ENCODE results near the gene ELMO1.

The ELMO1 gene

GRCh38 chr7:36937754-36938563 lies 510.7 kb downstream of the ELMO1 start:
- peak; percentile 74 for DNase-seq

DNA sequence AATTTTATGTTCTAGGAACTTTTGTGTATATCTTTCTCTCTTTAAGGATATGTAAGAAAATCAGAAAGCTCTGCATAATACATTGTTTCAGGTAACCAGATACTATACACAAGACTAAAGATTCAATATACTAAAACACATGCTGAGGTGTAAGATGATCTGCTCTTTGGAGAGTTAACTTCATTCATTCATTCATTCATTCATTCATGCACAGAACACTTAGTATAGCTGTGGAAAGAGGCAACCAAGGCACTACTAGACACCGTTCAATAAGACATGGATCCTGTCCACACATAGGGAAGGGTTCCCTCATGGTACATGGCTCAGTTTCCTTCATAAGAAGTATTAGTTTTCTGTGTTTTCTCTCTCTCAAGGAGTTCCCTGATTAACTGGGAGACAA lies 516.8 kb downstream of the ELMO1 start:
- DNase-seq = no peak

- peak; percentile 97 for DNase-seq
Observed at GRCh38 chr7:36929791-36930190, 518.9 kb downstream of the ELMO1 start.

GRCh38 chr7:36928718-36929117 lies 519.9 kb downstream of the ELMO1 start:
- DNase-seq = no peak

- no peak for DNase-seq
Observed at GRCh38 chr7:36928311-36928710, 520.4 kb downstream of the ELMO1 start.

DNA sequence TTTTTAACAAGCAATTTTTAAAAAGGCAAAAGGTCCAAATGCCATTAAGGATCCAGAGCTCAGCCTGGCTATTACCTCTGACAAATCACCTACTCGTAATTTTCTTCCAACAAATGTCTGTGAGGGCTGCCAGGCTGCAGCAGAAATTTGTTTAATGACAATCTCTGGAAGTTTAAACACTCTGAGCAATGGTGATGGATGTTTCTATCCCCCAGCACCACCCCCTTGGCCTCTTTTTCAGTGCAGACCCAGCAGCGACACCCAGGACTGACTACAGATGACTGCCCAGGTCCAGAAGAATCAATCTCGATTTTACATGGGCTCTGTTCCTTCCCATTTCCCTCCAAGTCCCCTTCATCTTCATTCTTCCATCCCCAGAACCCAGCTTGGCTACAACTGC lies 523.0 kb downstream of the ELMO1 start:
- DNase-seq = peak; percentile 41

- no peak for DNase-seq
Observed at GRCh38 chr7:36925207-36925606, 523.5 kb downstream of the ELMO1 start.

DNA sequence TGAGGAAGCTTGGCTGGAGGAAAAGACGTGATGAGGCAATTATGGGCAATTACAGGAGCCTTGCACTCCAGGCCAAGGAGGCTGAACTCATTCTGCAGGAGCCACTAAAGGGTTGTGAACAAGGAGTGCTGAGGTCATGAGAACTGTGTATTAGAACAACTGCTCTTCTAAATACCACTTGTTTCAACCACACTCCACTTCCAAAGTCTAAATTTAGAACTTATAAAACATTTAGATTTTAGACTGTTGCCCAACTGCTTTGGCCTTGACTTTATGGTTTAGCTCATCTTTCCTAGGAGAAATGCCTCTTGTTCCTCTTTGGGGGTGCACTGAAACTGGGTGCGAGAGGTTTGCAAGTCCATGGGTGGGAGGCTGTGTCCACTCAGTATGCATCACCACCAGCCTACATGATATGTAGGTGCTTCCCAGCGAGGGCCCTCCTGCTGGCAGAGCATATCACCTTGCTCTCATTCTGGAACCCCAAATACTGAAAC lies 524.7 kb downstream of the ELMO1 start:
- peak; percentile 71 for DNase-seq

DNA sequence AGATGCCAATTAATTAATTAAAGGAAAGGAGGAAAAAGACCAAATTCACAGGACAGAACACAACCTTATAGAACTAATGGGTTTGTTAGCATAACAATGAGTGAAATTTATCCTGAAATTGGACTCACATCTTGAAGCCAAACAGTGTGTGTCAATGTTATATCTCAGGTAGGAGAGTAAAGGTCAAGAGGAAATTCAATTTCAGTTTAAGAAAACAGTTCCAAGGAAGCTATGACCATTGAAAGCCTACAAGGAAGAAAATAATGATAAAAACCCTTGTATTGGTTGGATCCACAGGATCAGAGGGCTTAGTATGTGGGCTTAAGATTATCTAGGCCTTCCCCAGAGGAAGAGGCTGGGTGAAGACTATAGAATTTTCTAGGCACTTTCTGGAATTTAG lies 525.5 kb downstream of the ELMO1 start:
- DNase-seq = no peak

DNA sequence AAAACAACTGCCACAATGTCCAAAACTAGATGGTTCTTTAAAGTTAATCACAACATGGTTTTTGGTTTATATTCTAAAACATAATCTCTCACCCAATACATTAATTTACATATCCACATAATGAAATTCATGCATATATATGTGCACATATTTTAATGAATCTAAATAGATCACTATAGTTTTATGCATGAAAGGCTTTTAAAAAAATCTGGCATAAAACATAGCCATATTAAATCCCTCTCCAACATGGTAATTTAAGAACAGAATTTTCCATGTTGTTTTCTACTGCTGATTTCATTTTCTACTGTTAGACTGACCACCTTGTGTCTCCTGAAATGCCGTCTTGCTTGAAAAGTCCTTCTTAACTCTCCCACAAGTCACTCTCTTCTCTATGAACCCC lies 528.2 kb downstream of the ELMO1 start:
- no peak for DNase-seq

DNA sequence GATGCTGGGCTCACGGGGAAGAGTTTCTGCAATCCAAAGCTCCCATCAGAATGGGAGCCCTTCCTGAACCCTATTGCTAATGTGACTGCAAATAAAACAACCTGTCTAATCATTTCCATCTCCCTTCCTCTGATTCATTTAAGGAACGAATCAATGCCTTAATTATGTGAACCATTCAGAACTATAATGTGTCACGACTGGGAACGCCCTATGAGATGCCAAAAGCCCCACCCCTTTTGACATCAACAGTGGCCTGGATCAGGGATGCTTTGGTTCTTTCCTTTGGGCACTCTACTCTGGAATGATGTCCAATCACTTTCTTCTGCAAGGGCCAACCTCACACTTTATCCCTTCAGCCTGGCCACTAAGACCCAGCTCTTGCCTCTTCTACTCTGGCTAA lies 528.9 kb downstream of the ELMO1 start:
- DNase-seq = peak; percentile 42

GRCh38 chr7:36918591-36918990 lies 530.1 kb downstream of the ELMO1 start:
- no peak for DNase-seq

- DNase-seq = peak; percentile 90
Observed at GRCh38 chr7:36916619-36917018, 532.0 kb downstream of the ELMO1 start.

DNA sequence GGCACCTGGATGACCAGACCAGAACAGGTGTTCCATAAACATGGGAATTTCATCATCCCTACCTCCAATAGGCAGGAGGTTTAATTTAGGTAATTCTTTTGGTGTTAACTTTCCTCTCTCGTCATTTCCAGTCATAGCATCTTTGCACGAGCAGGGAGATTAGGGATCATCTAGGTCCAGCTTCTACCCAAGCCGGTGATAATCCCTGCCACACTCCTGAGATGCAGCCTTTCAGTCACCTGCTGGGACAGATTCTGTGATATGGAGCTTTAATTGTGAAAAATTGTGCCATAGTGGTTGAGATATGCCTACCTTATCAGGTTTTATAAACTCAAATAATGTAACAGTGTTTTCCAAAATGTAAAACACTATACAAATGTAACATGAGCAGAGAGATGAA lies 532.5 kb downstream of the ELMO1 start:
- DNase-seq = peak; percentile 55

DNA sequence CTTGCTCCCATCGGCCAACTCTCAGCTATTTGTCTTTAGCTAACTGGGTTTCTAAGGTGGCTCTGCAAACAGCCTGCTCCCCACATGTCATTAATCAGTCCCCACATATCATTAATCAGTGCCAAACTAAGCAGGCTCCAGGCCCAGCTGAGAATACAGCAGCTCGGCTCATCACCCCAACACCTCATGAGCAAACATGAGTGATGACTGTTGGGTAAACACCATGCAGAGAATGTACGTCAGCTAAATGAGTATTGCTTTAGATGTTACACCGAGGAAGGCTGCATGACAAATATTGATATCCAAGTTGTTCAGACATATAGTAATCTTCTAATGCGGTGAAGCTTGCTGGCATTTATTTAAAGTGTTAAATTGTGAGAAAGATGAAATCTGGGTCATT lies 536.9 kb downstream of the ELMO1 start:
- DNase-seq = peak; percentile 90

DNA sequence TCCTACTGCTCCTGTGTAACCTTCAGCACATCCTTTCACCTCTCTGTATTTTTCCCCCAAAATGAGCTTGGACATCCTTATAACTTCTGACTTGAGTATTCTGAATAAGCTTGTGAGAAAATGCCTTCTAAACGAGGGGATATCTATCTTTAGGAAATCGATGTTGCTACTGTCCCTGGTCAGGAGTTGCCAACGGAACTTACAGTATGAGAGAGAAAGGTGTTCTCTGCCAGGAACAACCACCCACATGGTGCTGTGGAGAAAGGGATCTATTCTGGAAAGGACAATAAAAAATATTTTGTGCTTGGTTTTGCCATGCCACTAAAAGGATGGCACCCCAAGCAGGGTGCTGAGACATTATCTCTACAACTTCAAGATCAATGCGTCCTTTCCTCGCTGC lies 537.8 kb downstream of the ELMO1 start:
- no peak for DNase-seq

DNA sequence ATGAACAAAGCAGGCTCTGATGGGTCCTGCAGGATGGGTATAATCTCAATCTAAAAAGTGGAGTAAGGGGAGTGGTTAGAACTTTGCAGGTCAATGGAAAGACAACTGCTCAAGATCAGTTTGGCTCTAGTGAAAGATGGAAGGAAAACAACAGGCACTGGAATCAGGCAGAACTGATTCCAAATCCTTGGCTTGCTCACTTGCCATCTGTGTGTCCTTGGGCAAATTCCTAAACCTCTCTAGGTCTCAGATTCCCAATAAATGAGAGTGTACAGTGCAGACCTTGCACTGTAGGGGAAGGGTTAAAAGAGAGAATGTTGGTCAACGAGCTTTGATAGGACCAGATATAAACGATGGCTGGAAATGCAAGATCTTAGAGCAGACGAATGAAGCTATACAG lies 538.3 kb downstream of the ELMO1 start:
- DNase-seq = no peak

DNA sequence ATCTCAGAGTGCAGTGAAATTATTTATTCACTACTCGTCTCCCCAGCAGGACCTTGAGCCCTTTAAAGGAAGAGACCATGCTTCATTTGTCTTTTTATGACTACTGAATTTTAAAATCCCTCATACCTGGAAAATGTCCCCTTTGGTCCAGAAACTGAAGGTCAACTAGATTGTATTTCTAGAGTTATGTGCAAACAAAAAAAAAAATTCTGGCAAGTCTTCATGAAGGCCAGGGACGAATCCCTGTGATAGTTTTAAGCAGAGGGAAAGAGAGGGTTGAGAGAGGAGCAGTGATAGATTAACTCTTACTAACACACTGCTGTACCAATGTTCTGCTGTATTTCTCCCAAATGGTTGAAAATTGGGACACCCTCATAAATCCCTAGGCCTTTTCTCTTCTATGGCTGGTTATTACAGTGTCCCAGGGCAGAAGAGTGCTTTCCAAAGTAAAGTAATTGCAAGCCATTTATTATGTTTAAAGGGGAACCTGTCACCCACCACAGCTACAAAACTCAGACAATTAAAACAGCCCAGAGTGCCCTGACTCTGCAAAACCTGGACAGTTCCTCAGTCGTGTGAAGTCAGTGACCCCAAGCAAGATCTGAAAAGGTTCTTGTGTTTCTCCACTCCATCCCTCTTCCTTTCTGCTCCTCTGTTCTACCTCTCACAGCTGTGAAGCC lies 541.6 kb downstream of the ELMO1 start:
- DNase-seq = peak; percentile 78

GRCh38 chr7:36906448-36906847 lies 542.2 kb downstream of the ELMO1 start:
- peak; percentile 92 for DNase-seq

DNA sequence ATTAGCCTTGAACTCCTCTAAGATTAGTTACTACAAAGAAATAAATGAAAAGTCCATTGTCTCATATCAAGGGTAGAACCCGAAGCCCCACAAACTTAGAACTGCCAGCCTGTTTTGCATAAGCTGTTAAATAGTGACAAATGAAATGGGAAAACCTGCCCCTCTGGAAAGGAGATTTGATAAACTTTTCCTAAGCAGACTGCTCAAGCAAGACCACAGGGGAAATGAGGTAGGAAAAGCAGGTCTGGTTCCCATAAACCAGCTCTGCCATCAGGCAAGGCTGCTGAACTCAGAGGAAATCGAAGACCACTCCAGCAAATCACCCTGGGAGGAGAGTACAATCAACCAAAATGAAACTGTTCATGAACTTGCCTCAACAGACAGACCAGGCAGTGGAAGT lies 542.8 kb downstream of the ELMO1 start:
- peak; percentile 36 for DNase-seq

GRCh38 chr7:36904802-36905201 lies 543.9 kb downstream of the ELMO1 start:
- DNase-seq = peak; percentile 95

DNA sequence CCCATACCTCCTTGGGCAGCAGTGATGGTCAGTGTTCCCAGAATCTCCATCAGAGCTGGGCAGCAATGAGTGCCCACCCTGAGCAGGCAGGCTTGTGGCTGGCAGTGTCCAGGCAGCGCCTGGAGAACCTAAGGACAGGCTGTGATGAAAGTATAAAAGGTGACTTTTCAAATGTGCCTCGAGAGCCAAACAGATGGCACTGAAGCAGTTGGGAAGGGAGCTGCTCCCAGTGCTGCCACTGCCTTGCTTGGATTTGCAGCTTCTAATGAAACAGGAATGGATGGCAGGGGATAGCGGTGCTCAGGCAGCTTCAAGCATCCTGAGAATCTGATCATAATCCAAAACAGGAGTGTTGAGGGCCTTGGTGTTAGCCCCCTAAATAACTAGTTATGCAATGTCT lies 544.6 kb downstream of the ELMO1 start:
- peak; percentile 72 for DNase-seq

DNA sequence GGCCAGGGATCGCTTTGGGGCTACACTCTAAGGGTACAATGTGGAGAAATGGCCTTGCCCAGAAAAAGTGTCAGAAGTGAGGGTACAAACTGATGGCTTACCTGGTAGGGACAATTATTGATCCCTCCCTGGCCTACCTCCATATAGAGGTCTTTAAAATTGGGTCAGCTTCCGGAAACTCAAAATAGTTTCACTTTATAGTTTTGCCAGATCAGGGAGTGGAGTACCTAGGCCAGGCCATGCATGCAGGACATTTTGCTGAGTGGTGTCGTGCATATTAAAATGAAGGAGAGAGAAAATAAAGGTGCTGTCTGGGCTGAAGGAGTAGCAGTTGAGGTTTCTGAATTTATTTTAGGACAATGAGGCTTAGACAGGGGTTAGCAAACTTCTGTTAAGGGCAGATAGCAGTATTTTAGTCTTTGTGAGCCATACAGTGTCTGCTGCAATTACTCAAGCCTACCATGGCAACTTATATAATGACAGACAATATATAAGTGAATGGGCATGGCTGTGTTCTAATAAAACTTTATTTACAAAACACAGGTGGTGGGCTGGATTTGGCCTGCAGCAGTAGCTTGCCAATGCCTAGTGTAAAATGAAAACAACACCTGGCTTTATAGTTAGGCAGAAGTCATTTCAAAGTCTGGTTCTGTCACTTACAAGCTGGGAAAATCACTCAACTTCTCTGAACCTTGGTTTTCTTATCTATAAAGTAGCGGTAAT lies 547.5 kb downstream of the ELMO1 start:
- peak; percentile 78 for DNase-seq

GRCh38 chr7:36898186-36898585 lies 550.5 kb downstream of the ELMO1 start:
- DNase-seq = no peak

All from NCI-H69 (cell line).